BLaER1 (cell line): Measurements from ENCODE around the gene DMBX1.

Source experiments
- H3K27ac ChIP-seq: shearing (Covaris generic); formaldehyde crosslinking; 2 replicates; pipeline ENCODE4 v1.8.1; 2022
- H3K27me3 ChIP-seq: shearing (Covaris generic); formaldehyde crosslinking; 2 replicates; pipeline ENCODE4 v1.8.1; 2022
- H3K36me3 ChIP-seq: shearing (Covaris generic); formaldehyde crosslinking; 2 replicates; pipeline ENCODE4 v1.8.1; 2022
- H3K4me1 ChIP-seq: shearing (Covaris generic); formaldehyde crosslinking; 2 replicates; pipeline ENCODE4 v1.8.1; 2022
- H3K4me2 ChIP-seq: shearing (Covaris generic); formaldehyde crosslinking; 2 replicates; pipeline ENCODE4 v1.8.1; 2022
- H3K4me3 ChIP-seq: shearing (Covaris generic); formaldehyde crosslinking; 2 replicates; pipeline ENCODE4 v1.8.1; 2022
- H3K9ac ChIP-seq: shearing (Covaris generic); formaldehyde crosslinking; 2 replicates; pipeline ENCODE4 v1.8.1; 2022
- H3K9me3 ChIP-seq: shearing (Covaris generic); formaldehyde crosslinking; 2 replicates; pipeline ENCODE4 v1.8.1; 2022
- H4K20me1 ChIP-seq: shearing (Covaris generic); formaldehyde crosslinking; 2 replicates; pipeline ENCODE4 v1.8.1; 2022
- Cebpa-rat ChIP-seq: shearing (Covaris generic); IDR thresholded peaks from 2 replicates; pipeline ENCODE4 v1.8.1; 2022

Gene DMBX1

DNA sequence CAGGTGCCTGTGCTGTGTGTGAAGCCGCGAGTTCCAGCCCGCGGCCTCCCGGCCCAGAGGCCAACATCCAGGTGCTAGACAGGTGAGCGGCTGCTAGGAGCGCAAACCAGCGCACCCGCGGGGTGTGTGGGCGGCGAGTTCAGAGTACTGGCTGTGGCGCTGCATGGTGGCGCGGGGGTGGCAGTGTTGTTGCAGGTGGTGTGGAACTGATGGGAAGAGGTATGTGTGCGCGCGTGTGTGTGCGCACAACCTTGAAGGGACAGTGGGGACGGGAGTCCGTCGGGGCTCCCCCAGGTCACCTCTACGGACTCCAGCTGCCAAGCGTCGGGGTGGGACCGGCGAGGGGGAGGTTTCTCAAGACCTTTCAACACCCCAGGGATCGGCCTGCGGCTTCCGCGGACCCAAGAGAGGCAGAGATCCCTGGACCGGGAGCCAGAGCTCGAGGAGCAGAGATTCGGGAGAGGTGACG is 433 bp upstream of the DMBX1 start:
- Histone ChIP-seq H3K27me3 (peaks cover 100% of the 10 kb centered on the region), H4K20me1 (peaks cover 63% of the 10 kb centered on the region), H3K4me2 (peak overlapping the region; percentile 57)

GRCh38 chr1:46490406-46490655 is 695 bp downstream of the DMBX1 start:
- Histone ChIP-seq H3K27me3 (peaks cover 100% of the 10 kb centered on the region), H4K20me1 (peaks cover 73% of the 10 kb centered on the region), H3K4me3 (no peak overlapping the region), H3K9me3 (no peaks in the 10 kb centered on the region), H3K4me2 (no peak overlapping the region), H3K4me1 (peaks cover 11% of the 10 kb centered on the region; the same call in 1 of the 2 replicates), H3K36me3 (no peaks in the 10 kb centered on the region), H3K9ac (no peak overlapping the region), H3K27ac (no peak overlapping the region)
- TF ChIP-seq Cebpa-rat = no peak

More for the DNA sequence above, 433 bp upstream of the DMBX1 start:
- H3K27ac ChIP-seq = no peak overlapping the region
- no peaks in the 10 kb centered on the region for H3K36me3 ChIP-seq
- no peak for TF ChIP-seq Cebpa-rat
- H3K9ac ChIP-seq = no peak overlapping the region
- no peak overlapping the region for H3K4me3 ChIP-seq
- no peaks in the 10 kb centered on the region for H3K9me3 ChIP-seq
- peaks cover 11% of the 10 kb centered on the region; the same call in 1 of the 2 replicates for H3K4me1 ChIP-seq

DNA sequence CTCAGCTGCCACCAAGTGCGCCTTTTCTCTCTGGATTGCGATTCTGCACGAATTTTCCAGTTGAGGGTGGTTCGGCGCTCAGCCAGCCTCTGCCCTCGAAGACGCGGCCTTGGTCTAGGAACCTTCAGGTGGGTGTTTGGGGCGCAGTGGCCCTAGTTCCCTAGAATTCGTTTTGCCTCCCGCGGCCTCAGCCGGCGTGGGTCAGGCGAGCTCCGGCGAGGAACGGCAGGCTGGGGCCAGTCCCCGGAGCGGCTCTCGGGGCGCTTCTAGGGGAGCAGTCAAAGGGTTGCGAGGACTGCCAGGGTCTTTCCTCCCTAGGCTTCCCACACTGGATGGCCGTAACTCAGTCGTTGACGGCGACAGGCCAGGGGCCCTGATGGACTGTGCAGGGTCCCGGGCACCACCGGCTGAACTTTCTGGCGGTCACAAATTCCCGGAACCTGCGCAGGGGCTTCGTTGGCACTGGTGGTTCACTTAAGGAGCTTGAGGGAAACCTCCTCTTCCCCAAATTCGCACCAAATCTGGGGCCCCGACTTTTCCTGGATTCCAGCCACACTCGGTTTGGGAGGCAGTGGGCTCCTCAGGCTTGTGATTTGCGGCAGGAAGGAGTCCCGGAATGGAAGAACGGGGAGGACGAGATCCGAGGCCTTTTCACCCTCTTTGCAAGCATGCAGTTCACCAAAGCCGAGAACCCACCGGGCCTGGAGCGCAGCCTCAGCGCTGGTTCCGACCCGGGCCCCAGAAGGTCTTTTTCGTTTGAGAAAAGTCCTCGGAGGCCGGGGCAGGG is 1.2 kb downstream of the DMBX1 start:
- H3K27me3 ChIP-seq = peaks cover 100% of the 10 kb centered on the region
- H3K4me1 ChIP-seq = peaks cover 11% of the 10 kb centered on the region; the same call in 1 of the 2 replicates
- no peak overlapping the region for H3K4me3 ChIP-seq
- no peak overlapping the region for H3K9ac ChIP-seq
- H3K27ac ChIP-seq = no peak overlapping the region
- H3K36me3 ChIP-seq = no peaks in the 10 kb centered on the region
- H4K20me1 ChIP-seq = peaks cover 73% of the 10 kb centered on the region
- TF ChIP-seq Cebpa-rat = no peak
- H3K9me3 ChIP-seq = no peaks in the 10 kb centered on the region
- H3K4me2 ChIP-seq = no peak overlapping the region

- Histone ChIP-seq H3K27ac (no peak overlapping the region), H4K20me1 (peaks cover 73% of the 10 kb centered on the region), H3K27me3 (peaks cover 97% of the 10 kb centered on the region), H3K4me2 (no peak overlapping the region), H3K9ac (no peak overlapping the region), H3K4me1 (peaks cover 11% of the 10 kb centered on the region; the same call in 1 of the 2 replicates), H3K9me3 (no peaks in the 10 kb centered on the region), H3K4me3 (no peak overlapping the region), H3K36me3 (no peaks in the 10 kb centered on the region)
- no peak for TF ChIP-seq Cebpa-rat
Observed at GRCh38 chr1:46491443-46492268, 2.0 kb downstream of the DMBX1 start.

DNA sequence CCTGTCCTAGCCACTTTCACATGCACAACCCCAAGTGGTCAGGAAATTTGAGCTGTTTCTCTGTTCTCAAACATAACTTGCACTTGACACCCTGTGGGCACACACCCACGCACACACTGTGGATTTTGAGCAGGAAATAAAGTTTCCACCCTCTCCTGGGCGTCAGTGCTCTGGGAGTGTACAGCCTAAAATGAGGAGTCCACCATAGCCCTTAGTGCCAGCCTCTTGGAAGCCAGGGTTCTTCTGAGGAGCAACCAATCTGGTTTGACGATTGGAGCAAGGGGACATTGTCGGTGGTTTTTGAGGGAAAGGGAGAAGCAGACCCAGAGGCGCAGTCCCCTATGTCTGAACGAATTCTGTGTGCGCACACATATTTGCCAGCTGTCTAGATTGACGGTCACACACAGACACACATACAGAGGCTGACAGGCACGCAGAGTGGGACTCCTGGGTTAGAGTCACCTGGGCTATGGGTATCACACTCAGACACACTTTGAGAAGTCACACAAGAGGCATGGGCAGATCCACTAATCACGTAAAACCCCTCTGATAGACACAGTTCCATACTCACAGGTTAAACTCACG is 2.7 kb downstream of the DMBX1 start:
- Histone ChIP-seq H3K27me3 (peaks cover 90% of the 10 kb centered on the region), H3K27ac (no peak overlapping the region), H3K9ac (no peak overlapping the region), H3K4me1 (peaks cover 11% of the 10 kb centered on the region; the same call in 1 of the 2 replicates), H3K4me3 (no peak overlapping the region), H3K4me2 (no peak overlapping the region), H3K36me3 (no peaks in the 10 kb centered on the region), H3K9me3 (no peaks in the 10 kb centered on the region), H4K20me1 (peaks cover 66% of the 10 kb centered on the region)
- TF ChIP-seq Cebpa-rat = no peak

DNA sequence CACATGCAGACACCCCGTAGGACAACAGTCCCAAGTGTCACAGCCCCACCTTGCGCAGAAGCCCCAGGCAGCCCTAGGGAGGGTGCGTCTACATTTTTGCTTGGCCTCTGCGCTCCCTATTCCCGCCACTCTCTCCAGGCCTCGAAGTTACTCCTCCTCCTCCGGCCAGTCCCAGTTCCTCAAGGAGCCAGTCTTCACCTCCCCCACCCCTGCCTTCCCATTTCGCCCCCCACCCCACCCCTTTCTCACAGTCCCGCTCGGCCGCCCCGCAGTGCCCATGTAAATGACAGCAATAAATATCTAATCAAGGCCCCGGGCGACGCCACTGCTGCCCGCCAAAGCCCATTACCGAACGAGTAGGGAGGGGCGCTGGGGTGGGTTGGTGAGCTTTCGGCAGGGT is 3.2 kb downstream of the DMBX1 start:
- no peak for TF ChIP-seq Cebpa-rat
- no peak overlapping the region for H3K4me3 ChIP-seq
- no peaks in the 10 kb centered on the region for H3K9me3 ChIP-seq
- no peak overlapping the region for H3K9ac ChIP-seq
- no peak overlapping the region for H3K4me2 ChIP-seq
- H3K27me3 ChIP-seq = peaks cover 85% of the 10 kb centered on the region
- H4K20me1 ChIP-seq = peaks cover 61% of the 10 kb centered on the region
- H3K27ac ChIP-seq = no peak overlapping the region
- H3K36me3 ChIP-seq = no peaks in the 10 kb centered on the region
- peaks cover 11% of the 10 kb centered on the region; the same call in 1 of the 2 replicates for H3K4me1 ChIP-seq

DNA sequence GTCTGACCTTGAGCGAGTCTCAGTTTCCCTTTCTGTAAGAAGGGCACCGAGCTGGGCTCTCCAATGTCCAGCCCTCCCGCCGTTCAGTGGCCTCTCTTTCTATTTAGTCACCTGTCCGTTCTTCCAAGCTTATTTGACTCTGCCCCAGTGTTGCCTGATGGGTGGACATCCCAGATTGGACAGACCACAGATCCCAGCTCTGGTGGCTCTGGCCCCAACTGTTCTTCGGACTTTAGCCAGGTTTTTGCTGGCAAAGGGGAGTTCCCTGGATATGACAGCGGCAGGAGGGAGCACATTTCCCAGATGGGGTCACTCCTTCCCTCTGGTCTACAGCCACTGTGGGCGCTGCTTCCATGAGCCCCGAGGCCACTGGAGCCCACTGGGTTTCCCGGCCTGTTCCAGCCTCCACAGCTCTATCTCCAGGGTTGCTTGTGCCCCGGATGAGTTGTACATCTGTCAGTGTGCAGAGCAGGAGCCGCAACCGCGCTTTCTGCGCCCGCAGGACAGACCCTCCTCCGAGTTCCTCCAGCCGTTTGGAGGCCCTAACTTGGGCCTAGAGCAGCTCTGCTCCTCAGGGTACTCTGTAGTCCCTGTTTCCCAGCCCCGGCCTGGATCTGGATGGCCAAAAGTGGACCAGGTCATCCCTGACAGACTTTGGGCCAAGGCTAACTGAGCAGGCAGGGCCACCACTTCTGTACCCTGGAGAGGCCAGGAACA is 3.8 kb downstream of the DMBX1 start:
- Histone ChIP-seq H3K36me3 (no peaks in the 10 kb centered on the region), H3K9ac (no peak overlapping the region), H4K20me1 (peaks cover 59% of the 10 kb centered on the region), H3K9me3 (no peaks in the 10 kb centered on the region), H3K4me1 (peaks cover 11% of the 10 kb centered on the region; the same call in 1 of the 2 replicates), H3K27me3 (peaks cover 79% of the 10 kb centered on the region), H3K4me3 (no peak overlapping the region), H3K4me2 (no peak overlapping the region), H3K27ac (no peak overlapping the region)
- no peak for TF ChIP-seq Cebpa-rat

DNA sequence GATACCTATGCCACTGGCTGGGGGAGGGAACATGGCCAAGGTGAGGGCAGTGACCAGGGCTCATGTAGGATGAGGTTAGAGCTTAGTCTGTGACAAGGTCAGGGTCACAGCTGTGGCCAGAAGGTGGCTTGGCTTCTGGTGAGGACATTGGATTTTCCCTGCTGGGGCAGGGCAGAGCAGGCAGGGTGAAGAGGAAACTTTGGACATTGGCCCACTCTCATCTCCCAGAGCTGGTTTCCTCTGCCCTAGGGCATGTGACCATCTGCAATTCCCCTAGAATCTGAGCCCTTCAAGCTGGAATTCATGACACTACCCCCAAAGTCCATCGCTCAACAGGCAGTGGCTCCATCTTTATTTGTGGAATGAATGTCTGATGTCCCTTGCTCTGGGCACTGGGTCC is 5.3 kb downstream of the DMBX1 start:
- Histone ChIP-seq H3K9me3 (no peaks in the 10 kb centered on the region), H3K4me1 (peaks cover 3% of the 10 kb centered on the region; the same call in 1 of the 2 replicates), H3K9ac (no peak overlapping the region), H3K4me2 (no peak overlapping the region), H3K27ac (no peak overlapping the region), H3K27me3 (peaks cover 64% of the 10 kb centered on the region), H4K20me1 (peaks cover 46% of the 10 kb centered on the region), H3K4me3 (no peak overlapping the region), H3K36me3 (no peaks in the 10 kb centered on the region)
- no peak for TF ChIP-seq Cebpa-rat

GRCh38 chr1:46495778-46496177 is 6.1 kb downstream of the DMBX1 start:
- H3K27ac ChIP-seq = no peak overlapping the region
- H3K36me3 ChIP-seq = no peaks in the 10 kb centered on the region
- no peak overlapping the region for H3K9ac ChIP-seq
- H3K9me3 ChIP-seq = no peaks in the 10 kb centered on the region
- no peak overlapping the region for H3K4me3 ChIP-seq
- peaks cover 56% of the 10 kb centered on the region for H3K27me3 ChIP-seq
- no peak overlapping the region for H3K4me2 ChIP-seq
- no peak for TF ChIP-seq Cebpa-rat
- H3K4me1 ChIP-seq = no peaks in the 10 kb centered on the region
- H4K20me1 ChIP-seq = peaks cover 38% of the 10 kb centered on the region
